Right ventricle myocardium superior (tissue), 1 donor: ENCODE measurements around the gene KRT8. TPM values are rescaled to one million over a fixed set of nuclear protein-coding genes. Genes with fewer than 3 reads are reported as not detected.
"Not testable (repeated sequence)": the region's sequence is repeated elsewhere in the genome, so short reads cannot be mapped to it uniquely, and the experiment has no call there.

Source experiments
- ATAC-seq: fragments of 200-7000 bp; cut with Tn5 transposase; one replicate; pipeline ENCODE4 v1.9.1; 2020; ENCODE audit warnings: mild to moderate bottlenecking; ENCODE audit not compliant: poor library complexity
- DNase-seq: peaks from one replicate; pipeline ENCODE4 v3.0.0-alpha.2; 2020
- intact Hi-C: fragments of 100-400 bp; cut with DNase I; formaldehyde crosslinking; loops from one replicate; pipeline ENCODE4 v1.11.2; 2022
- total RNA-seq: library from RNA; stranded (reverse); fragmentation: NEBNext Ultra II Directional; extraction: Animal tissue kit (Norgen Biotek cat#: 25700); gene quantifications from one replicate; pipeline ENCODE4 v1.2.1, GENCODE V29; 2021
- donor health status: DM: no; HTN: yes; CAD: no; lungs with severe emphysema.

Gene KRT8
- total RNA-seq, 1 donor from 2014 or later: 104 TPM

GRCh38 chr12:52880499-52880898 is 24.4 kb downstream of the KRT8 start:
- DNase-seq, ATAC-seq: not testable (repeated sequence)
- intact Hi-C loops: loop anchor here (2.0 kb wide), 2 partner anchors 298 to 724 kb away; no protein-coding TSS in a partner anchor

- intact Hi-C loops: loop anchor here (2.0 to 5.0 kb wide), 3 partner anchors 297 to 723 kb away; no protein-coding TSS in a partner anchor
- ATAC-seq (peak; percentile 92), DNase-seq (peak; percentile 86)
These were observed 25.2 kb downstream of the KRT8 start for GRCh38 chr12:52879394-52880351.

- DNase-seq (no peak), ATAC-seq (no peak)
- intact Hi-C loops: loop anchor here (5.0 kb wide), 1 partner anchor 506 kb away; no protein-coding TSS in a partner anchor
These were observed 26.1 kb downstream of the KRT8 start for GRCh38 chr12:52878507-52879393.

- DNase-seq (no peak), ATAC-seq (no peak)
- intact Hi-C loops: loop anchor here (5.0 kb wide), 1 partner anchor 505 kb away; no protein-coding TSS in a partner anchor
These were observed 27.6 kb downstream of the KRT8 start for GRCh38 chr12:52877242-52877641.

GRCh38 chr12:52876372-52876771 is 28.5 kb downstream of the KRT8 start:
- intact Hi-C loops: loop anchor here (5.0 kb wide), 1 partner anchor 504 kb away; no protein-coding TSS in a partner anchor
- ATAC-seq (peak; percentile 28), DNase-seq (peak; percentile 63)

GRCh38 chr12:52874573-52875435 is 30.1 kb downstream of the KRT8 start:
- intact Hi-C loops: loop anchor here (5.0 kb wide), 1 partner anchor 503 kb away; no protein-coding TSS in a partner anchor
- no peak for DNase-seq
- ATAC-seq: no peak

GRCh38 chr12:52873832-52874572 is 30.9 kb downstream of the KRT8 start:
- intact Hi-C loops: no loop called here
- ATAC-seq: peak; percentile 87
- peak; percentile 92 for DNase-seq

GRCh38 chr12:52873513-52873831 is 31.4 kb downstream of the KRT8 start:
- intact Hi-C loops: no loop called here
- ATAC-seq (no peak), DNase-seq (no peak)

GRCh38 chr12:52872644-52873389 is 32.1 kb downstream of the KRT8 start:
- intact Hi-C loops: no loop called here
- DNase-seq (no peak), ATAC-seq (no peak)

- no peak for DNase-seq
- intact Hi-C loops: no loop called here
- ATAC-seq: no peak
These were observed 33.4 kb downstream of the KRT8 start for GRCh38 chr12:52871291-52872039.

GRCh38 chr12:52870361-52871290 is 34.2 kb downstream of the KRT8 start:
- intact Hi-C loops: no loop called here
- ATAC-seq (peak; percentile 55), DNase-seq (peak; percentile 72)

GRCh38 chr12:52867642-52868041 is 37.2 kb downstream of the KRT8 start:
- intact Hi-C loops: loop anchor here (10.0 kb wide), 1 partner anchor 203 kb away; no protein-coding TSS in a partner anchor
- ATAC-seq (peak; percentile 38), DNase-seq (peak; percentile 84)

- no peak for ATAC-seq
- no peak for DNase-seq
- intact Hi-C loops: loop anchor here (10.0 kb wide), 1 partner anchor 202 kb away; no protein-coding TSS in a partner anchor
These were observed 37.7 kb downstream of the KRT8 start for GRCh38 chr12:52867152-52867551.

GRCh38 chr12:52865090-52865944 is 39.6 kb downstream of the KRT8 start:
- intact Hi-C loops: loop anchor here (10.0 kb wide), 1 partner anchor 201 kb away; no protein-coding TSS in a partner anchor
- ATAC-seq: peak; percentile 74
- peak; percentile 63 for DNase-seq
